ENCODE data around the gene ZNRF3. TPM values are rescaled to one million over a fixed set of nuclear protein-coding genes. Genes with fewer than 3 reads are reported as not detected.

The ZNRF3 gene
- polyA plus RNA-seq, 3 donors = 0.13 TPM; not detected in 2

GRCh38 chr22:29048822-29049654 is 165.7 kb downstream of the ZNRF3 start:
- no peaks in the 10 kb centered on the region for H3K36me3 ChIP-seq (replicated peaks in 1 of 2; ENCODE audit: control insufficient read depth in 1 of 2, insufficient read depth in 2 of 2, low read length in 2 of 2)
- H3K9me3 ChIP-seq (replicated peaks in 1 of 2; ENCODE audit: control insufficient read depth in 1 of 2, insufficient read depth in 1 of 2, low read length in 2 of 2) = no peaks in the 10 kb centered on the region
- Mint-ChIP-seq H3K36me3 (peaks cover 2% of the 10 kb centered on the region in 2 donors), H3K4me3 (no peak overlapping the region), H3K9me3 (peaks cover 0 to 3% (median 0%) of the 10 kb centered on the region in 7 donors), H3K27me3 (ENCODE audit: low read depth in 3 of 3) (peaks cover 0 to 2% (median 2%) of the 10 kb centered on the region in 3 donors), H3K4me1 (no peaks in the 10 kb centered on the region), H3K27ac (no peak overlapping the region)
- TF ChIP-seq CTCF (IDR thresholded peaks at IDR 0.05) = no peak
- no peak for DNase-seq
- H3K4me3 ChIP-seq (replicated peaks in 1 of 3; ENCODE audit: low read depth in 2 of 3, low read length in 3 of 3) = no peak overlapping the region
- no peaks in the 10 kb centered on the region for H3K27me3 ChIP-seq (ENCODE audit: control insufficient read depth in 2 of 2, insufficient read depth in 2 of 2, low read length in 2 of 2)
- H3K27ac ChIP-seq (ENCODE audit: low read depth in 1 of 2, low read length in 2 of 2) = no peak overlapping the region
- no peaks in the 10 kb centered on the region for H3K4me1 ChIP-seq (ENCODE audit: control insufficient read depth in 1 of 2, insufficient read depth in 2 of 2, low read length in 2 of 2)
- intact Hi-C loops (cut with micrococcal nuclease) = no loop called here
- WGBS (ENCODE audit: insufficient coverage) = 95% methylated on average over 31 of the region's 31 CpGs
- H3K79me2 ChIP-seq (ENCODE audit: insufficient read depth, low read length) = no peaks in the 10 kb centered on the region
- H2AFZ ChIP-seq (ENCODE audit: insufficient read depth, low read depth, low read length, poor library complexity, severe bottlenecking) = no peak overlapping the region
- no peak overlapping the region for H3K9ac ChIP-seq (ENCODE audit: insufficient read depth, low read length, poor library complexity, severe bottlenecking)
- no peaks in the 10 kb centered on the region for H4K20me1 ChIP-seq (ENCODE audit: insufficient read depth, low read length)
- H3K4me2 ChIP-seq (replicated peaks; ENCODE audit: extremely low read depth, low read length, poor library complexity, severe bottlenecking) = no peak overlapping the region

GRCh38 chr22:29049655-29050263 is 166.4 kb downstream of the ZNRF3 start:
- peaks cover 0 to 3% (median 0%) of the 10 kb centered on the region in 7 donors for H3K9me3 Mint-ChIP-seq
- Histone ChIP-seq H2AFZ (ENCODE audit: insufficient read depth, low read depth, low read length, poor library complexity, severe bottlenecking) (no peak overlapping the region), H3K9me3 (replicated peaks in 1 of 2; ENCODE audit: control insufficient read depth in 1 of 2, insufficient read depth in 1 of 2, low read length in 2 of 2) (no peaks in the 10 kb centered on the region), H3K4me3 (replicated peaks in 1 of 3; ENCODE audit: low read depth in 2 of 3, low read length in 3 of 3) (no peak overlapping the region), H4K20me1 (ENCODE audit: insufficient read depth, low read length) (no peaks in the 10 kb centered on the region), H3K9ac (ENCODE audit: insufficient read depth, low read length, poor library complexity, severe bottlenecking) (no peak overlapping the region), H3K4me1 (ENCODE audit: control insufficient read depth in 1 of 2, insufficient read depth in 2 of 2, low read length in 2 of 2) (no peaks in the 10 kb centered on the region), H3K36me3 (replicated peaks in 1 of 2; ENCODE audit: control insufficient read depth in 1 of 2, insufficient read depth in 2 of 2, low read length in 2 of 2) (no peaks in the 10 kb centered on the region), H3K27ac (ENCODE audit: low read depth in 1 of 2, low read length in 2 of 2) (no peak overlapping the region), H3K4me2 (replicated peaks; ENCODE audit: extremely low read depth, low read length, poor library complexity, severe bottlenecking) (no peak overlapping the region), H3K79me2 (ENCODE audit: insufficient read depth, low read length) (no peaks in the 10 kb centered on the region), H3K27me3 (ENCODE audit: control insufficient read depth in 2 of 2, insufficient read depth in 2 of 2, low read length in 2 of 2) (no peaks in the 10 kb centered on the region)
- intact Hi-C loops (cut with micrococcal nuclease) = no loop called here
- H3K27ac Mint-ChIP-seq = no peak overlapping the region
- no peak overlapping the region for H3K4me3 Mint-ChIP-seq
- no peak for TF ChIP-seq CTCF (IDR thresholded peaks at IDR 0.05)
- DNase-seq = no peak
- peaks cover 0 to 2% (median 2%) of the 10 kb centered on the region in 3 donors for H3K27me3 Mint-ChIP-seq (ENCODE audit: low read depth in 3 of 3)
- no peaks in the 10 kb centered on the region for H3K4me1 Mint-ChIP-seq
- WGBS (ENCODE audit: insufficient coverage) = 98% methylated on average over 38 of the region's 38 CpGs
- peaks cover 2% of the 10 kb centered on the region in 2 donors for H3K36me3 Mint-ChIP-seq
